GM19463 (cell line): ENCODE results near the gene STX16.

ENCODE experiments used
- ATAC-seq: cut with Tn5 transposase; IDR thresholded peaks from one replicate; pipeline ENCODE4 v1.9.1; 2021; ENCODE audit warnings: mild to moderate bottlenecking, moderate library complexity; ENCODE audit not compliant: unreplicated experiment

STX16 gene

DNA sequence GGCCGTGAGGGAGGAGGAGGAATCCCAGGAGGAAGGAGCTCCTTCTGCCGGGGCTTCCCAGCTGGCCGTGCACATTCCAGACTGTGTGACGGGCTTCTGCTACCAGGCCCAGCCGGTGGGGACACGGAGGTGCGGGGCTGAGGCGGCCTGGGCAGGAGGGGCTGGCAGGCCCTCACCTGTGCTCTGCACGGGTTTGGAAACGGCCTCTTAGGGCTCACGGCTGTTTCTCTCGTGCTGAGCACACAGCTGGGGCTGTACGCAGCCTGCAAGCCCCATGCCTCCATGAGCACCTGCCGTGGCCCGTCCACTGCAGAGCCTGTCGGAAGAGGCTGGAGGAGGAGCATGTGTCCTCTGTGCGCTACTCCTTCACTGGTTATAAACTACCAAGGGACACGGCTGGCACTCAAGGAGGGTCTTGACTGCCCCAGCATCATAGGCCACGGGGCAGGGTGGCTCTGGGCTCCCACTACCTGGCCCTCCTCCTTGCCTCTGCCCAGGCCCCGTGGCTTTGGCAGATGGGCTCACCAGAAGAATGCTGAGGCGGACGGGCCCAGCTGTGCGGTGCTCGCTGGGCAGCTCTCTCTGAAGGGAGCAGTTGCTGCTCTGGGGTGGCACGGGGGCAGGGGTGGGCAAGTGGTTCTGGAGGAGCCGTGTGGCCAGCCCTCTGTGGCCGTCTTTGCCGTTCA is 57.3 kb downstream of the STX16 start:
- ATAC-seq = no peak

DNA sequence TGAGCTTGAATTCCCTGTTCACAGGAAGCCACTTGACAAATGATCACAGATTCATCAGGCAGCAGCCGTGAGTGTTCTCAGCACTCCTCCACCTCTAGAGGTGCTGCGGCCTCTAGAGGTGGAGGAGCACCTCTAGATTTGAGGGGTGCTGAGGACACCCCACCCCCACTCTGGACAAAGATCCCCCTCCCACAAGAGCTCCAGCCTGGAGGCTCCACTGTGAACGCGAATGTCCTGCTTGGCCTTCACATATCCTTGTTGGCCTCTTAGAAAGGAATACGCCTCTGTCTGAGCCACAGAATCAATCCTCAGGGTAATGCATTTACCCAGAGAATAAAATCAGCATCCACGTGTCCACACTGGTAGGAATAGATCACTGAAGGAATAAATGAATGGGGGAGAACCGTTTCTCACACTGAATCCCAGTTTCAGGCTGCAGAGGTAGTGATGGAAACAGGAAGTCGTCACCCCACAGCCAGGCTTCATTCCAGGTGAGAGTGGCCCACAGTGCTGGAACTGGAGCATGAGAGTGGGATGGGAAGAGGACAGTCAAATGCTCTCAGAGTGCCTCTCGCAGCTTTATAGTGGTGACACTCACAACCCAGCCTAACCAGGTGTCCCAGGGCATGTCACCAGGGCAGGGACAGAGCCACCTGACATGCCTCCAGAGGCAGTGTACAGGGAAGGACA is 58.1 kb downstream of the STX16 start:
- ATAC-seq = no peak

DNA sequence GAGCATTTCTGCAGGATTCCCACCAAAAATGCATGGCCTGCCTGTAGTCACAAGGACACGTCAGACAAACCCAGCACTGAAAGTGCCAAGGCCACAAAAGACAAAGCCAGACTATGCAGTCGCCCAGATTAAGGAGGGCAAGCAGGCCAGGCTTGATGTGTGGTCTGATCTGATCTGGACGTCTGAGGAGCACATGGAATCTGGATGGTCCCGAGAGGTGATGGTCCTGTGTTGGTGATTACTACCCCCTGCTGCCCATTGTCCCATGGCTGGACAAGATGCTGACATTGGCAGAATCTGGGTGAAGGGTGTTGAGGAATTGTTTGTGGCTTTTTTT is 58.6 kb downstream of the STX16 start:
- ATAC-seq = no peak

DNA sequence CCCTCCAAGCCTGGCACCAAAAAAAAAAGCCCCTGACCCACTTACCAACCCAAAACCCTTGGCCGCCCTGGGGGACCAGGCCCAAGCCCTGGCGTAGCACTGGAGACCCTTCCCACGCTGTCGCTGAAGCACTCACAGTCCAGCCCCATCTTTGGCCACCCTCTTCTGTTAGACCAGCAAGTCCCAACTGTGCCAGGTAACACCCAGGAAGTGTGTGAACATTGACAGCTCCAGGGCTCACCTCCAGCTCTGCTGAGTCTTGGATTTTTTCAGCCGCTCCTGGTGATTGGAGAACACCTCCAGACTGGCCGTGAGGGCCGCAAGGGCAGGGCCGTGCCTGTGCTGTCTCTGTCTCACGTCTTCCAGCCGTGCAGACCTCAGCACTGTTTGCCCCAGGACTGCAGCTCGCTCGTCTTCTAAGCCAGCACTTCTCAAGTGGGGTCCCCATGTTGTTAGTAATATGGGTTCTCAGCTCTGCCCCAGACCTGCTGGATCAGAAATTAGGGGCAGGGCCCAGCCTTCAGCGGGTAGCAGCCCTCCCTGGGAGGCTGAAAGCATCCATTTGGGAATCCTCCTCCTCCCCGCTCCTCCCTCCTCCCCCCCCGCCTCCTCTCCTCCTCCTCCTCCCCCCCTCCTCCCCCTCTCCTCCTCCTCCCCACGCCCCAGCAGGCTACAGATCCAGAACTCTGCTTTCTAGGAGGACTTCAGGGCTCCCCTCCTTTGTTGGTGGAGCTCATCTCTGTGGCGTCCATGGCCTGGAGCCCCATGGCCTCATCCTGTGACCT is 59.6 kb downstream of the STX16 start:
- ATAC-seq = no peak

DNA sequence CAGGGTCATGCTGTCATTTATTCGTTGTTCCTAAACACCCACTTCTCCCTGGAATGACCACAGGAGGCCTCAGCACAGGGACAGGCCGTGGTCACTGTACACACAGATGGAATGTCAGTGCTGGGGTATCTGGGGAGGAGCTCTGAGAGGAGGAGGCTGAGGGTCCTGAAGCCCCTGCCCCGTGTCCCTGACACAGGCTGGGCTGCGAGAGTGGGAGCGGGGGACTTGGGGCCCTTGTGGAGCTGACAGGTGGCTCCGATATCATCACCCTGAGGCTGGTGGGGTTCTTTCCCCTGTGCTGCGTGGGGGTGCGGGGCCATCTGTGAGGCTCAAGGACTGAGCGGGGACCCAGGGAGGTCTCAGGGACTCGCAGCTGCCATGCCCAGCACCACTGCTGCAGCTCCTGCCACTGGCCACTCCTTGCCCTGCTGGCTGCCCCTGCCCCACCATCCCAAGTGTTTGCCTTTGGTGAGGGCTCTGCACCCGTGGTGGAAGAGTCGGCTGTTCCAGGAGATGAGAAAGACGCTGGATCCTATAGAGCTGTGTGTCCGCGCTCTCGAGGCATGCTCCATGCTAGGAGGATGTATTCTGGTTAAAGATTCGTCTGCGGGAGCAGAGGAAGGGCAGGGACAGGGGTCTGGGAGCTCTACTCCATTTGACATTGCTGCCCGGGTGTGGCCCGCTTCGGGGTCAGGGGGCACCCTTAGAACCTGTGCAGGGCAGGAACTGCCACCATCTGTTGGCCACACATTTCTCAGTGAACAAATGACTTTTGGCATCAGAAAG is 60.4 kb downstream of the STX16 start:
- no peak for ATAC-seq

DNA sequence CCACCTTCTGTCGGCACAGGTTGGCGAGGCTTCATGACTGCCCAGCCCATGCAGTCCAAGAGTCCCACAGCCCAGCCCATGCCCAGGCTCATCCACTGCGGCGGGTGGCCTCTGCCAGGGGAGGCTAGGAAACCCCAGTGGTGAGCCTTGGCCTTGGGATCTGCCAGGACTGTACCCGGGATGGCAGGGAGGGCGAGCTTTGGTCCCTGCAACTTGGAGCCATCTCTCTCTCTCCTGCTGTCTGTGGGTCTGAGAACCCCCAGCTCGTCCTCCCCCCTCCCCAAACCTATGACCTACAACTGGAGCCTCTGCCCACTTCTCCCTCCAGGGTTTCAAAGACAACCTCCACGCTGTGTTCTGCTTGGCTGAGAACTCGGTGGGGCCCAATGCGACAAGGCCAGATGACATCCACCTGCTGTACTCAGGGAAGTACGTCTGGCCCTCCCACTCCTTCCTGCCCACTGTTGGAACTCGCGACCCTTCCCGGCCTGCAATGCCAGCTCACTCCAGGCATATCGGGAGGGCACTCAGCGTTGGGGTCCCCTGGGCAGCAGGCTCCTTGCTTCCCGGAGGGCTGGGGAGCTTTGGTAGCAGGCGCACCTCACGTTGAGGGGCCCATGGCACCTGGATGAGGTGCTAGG is 61.2 kb downstream of the STX16 start:
- ATAC-seq = no peak

DNA sequence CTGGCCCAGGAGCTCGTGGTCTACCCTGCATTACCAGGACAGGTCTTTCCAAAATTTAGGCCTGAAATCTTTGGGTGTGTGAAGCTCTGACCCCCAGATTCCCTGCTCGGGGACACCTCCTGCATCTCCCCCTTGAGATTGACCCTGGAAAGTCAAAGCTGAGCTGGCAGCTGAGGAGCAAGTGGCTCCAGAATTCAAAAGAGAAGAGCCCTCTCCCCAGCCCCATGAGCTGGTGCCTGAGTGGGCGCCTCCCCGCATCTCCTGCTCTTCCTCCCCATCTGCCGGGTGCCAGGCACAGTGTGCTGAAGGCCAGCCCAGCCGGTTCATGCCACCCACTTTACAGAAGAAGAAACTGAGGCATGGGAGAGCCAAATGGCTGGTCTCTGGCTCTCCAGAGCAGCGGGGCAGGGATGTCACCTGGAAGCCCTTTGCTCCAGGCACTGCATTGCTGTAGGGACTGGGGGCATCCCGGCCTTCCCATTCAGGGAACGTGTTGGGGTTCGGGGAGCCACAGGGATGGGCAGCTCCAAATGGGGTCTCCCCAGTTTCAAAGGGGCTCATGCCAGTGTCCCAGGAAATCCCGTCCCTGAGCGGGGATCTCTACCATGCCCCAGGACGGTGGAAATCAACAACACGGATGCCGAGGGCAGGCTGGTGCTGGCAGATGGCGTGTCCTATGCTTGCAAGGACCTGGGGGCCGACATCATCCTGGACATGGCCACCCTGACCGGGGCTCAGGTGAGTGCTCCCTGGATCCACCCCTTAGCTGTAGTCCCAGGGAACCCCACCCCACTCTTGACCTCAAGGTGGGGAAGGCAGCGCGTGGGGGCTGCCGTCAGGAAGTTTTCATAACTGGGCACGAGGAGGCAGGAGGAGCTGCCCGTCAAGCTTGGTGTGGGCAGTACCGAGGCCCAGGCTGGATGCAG is 62.0 kb downstream of the STX16 start:
- ATAC-seq = no peak

DNA sequence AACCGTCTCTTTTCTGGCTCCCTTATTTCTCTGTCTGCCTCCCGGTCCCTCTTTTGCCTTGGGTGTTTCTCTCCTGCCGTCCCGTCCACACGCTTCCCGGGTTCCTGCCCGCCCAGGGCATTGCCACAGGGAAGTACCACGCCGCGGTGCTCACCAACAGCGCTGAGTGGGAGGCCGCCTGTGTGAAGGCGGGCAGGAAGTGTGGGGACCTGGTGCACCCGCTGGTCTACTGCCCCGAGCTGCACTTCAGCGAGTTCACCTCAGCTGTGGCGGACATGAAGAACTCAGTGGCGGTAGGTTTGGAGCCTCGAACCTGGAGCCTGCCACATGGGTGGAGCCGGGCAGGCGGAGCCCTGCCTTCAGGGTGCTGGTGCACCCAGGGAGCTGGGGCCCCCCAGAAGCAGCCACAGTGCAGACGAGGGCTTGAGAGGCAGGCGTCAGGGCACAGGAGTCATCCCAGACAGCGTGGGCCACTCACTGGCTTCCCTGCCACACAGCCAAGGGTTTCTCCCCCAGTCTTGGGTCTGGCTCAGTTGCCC is 62.8 kb downstream of the STX16 start:
- no peak for ATAC-seq

DNA sequence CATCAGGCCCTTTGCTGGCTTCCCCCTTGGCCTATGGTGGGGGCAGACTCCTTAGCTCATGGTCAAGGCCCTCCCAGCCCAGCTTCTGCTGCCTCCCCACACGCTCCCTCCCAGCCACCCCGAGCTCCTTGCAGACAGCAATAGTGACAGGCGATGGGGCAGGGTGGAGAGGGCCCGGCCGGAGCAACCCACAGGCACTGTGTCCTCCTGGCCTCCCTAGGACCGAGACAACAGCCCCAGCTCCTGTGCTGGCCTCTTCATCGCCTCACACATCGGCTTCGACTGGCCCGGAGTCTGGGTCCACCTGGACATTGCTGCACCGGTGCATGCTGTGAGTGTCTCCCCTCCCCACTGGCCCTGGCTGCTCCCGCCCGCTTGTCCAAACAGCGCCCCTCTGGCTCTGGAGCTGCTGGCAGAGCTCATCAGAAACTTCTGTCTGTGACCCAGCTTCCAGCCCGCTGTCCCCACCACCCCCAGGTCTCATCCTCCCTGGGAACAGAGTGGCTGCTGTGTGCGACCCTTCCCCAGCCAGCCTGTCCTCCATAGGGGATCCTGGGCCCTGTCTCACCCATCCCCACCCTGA is 63.3 kb downstream of the STX16 start:
- ATAC-seq = no peak

DNA sequence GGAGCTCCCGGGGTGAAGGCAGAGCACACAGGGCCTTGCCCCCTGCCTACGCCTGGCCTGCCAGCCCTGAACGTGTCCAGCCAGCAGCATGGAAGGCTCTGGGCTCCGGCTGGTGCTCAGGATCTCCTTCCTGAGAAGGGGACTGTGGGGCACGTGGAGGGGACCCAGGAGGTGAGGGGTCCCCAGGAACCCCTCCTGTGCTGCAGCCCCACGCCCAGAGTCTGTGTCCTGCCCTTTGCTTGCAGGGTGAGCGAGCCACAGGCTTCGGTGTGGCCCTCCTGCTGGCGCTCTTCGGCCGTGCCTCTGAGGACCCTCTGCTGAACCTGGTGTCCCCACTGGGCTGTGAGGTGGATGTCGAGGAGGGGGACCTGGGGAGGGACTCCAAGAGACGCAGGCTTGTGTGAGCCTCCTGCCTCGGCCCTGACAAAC is 63.9 kb downstream of the STX16 start:
- ATAC-seq = no peak

DNA sequence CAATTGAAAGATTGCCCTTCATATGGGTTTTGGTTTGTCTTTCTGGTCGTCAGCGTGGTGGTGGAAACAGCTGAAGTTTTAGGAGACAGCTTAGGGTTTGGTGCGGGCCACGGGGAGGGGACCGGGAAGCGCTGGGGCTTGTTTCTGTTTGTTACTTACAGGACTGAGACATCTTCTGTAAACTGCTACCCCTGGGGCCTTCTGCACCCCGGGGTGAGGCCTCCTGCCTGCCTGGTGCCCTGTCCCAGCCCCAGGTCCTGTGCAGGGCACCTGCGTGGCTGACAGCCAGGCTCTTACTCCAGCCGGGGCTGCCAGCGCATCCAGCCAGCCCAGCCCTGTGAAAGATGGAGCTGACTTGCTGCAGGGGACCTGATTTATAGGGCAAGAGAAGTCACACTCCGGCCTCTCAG is 64.3 kb downstream of the STX16 start:
- ATAC-seq = no peak

DNA sequence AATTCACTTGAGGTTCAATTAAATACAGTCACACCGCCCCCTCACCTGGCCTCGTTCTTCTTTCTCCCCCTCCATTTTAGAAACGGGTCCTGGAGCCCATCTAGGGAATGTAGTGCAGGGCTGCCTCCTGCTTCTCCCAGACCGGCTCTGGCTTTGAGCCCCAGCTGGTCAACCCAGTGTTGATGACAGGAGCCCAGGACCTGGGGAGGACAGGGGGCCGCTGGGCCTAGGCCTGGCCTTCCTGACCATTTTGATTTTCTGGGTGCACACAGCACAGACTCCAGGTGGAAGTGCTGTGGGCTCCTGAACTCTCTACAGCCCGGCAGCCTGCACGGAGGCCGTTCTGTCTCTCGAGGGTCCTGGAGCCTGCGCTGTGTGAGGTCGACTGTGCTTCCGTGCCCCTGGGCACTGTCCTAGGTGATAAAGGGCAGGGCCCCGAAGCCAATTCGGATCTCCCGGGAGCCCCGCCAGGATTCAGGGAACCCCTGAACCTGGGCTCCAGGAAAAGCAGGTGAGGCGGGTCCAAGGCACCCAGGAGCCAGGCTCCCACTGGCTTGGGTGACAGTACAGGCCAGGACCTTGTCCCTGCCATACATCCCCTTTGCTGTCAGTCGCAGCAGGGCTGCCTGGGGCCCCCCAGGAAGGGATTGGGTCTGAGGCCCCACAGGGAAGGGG is 64.9 kb downstream of the STX16 start:
- no peak for ATAC-seq

DNA sequence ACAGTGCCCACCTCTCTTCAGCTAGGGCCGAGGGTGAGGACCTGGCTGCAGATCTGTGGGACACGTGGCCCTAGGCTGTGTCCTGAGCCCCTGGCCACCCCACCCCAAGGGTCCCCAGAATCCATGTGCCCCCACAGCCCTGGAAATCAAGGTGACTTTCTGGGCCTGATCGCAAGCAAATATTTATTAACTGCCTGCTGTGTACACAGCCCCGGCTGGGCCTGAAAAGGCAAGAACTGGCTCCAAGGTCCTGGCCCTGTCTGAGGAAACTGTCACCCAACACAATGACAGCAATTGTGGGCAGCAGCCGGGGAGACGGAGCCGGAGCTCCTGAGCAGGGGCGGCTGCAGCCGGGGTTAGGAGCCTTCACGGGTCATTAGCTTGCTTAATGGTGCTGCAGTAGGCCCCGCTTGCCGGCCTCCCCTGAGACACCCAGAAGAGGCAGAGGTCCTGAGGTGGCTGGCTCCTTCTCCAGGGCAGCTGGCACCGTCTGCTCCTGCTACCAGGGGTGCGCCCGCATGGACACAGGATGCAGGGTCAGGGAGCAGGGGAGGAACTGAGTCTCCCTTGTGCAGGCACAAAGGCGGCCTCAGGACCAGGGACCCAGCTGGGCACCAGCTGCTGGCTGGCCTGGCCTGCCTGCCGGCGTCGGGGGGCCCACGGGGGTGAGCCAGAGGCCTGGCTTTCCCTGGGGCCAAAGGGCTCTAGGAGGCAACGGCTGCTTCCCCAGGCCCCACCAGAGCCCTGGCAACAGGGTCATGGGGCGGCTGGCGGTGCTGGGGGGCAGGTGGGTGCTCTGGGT is 65.6 kb downstream of the STX16 start:
- ATAC-seq = no peak

DNA sequence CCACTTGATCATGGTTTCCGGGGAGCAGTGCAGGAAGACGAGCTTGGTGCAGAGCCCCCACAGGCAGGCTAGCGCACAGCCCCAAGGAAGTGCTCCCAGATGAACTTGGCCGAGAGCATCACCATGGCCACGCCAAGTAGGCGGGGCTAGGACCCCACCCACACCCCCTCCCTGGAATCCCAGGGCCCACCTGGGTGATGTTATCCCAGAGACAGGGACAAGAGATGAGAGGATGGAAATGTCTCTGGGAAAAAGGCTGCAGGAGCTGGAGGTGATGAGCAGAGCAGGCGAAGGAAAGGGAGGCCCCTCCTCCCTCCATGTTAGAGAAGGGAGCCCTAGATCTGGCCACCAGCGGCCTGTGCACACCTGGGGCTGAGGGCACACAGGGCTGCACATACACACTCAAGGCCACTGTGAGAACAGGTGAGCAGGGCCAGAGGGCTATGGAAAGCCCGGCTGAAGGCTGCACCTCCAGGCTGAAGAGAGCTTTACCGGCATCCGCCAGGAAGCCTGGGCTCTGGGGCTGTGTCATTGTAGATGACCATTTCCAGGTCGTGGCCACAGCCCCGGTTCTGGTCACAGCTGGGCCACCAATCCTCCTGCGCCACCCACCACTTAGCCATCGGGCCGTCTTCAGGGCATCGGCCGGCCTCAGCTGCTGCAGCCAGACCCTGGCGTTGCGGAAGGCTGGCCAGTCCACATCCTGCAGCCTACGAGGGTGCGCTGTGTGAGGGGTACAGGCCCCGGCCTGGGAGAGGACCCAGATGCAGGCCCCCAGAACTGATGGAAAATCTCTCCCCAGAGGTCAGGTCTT is 66.4 kb downstream of the STX16 start:
- no peak for ATAC-seq

DNA sequence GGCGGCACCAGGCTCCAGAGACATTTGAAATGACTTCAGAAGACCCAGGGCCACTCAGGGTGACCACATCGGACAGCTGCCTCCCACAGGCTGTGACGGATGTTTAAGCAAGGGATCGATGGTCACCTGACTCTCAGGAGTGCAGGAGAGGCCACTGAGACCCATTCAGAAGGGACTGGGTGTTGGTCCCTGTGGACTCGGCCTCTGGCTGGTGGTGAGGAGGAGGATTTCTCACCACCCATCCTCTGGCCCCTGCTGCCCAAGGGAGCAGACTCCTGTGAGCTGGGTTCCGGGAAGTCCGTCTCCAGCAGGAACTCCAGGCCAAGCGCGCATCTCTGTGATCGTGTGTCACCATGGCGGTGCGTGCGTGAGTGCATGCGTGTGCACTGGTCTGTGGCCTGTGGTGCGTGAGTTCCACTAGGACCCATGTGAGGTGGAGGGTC is 67.1 kb downstream of the STX16 start:
- no peak for ATAC-seq

DNA sequence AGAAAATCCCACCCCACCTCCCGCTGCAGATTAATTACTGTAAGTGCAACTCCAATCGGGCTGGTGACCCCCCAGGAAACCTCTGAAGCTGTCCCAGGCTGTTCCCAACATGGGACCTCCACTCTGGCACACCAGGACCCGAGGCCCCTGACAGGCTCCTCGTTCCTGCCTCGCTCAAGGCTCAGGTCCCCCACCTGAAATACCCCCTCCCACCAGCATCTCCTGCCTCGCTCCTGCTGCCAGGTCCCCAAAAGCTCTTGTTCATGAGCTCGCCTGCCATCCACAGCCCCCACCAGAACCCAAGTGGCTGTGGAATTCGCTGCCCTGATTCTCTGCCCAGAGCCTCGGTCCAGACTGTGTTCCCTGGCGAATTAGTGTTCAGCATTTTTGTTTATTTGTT is 67.6 kb downstream of the STX16 start:
- ATAC-seq = no peak

DNA sequence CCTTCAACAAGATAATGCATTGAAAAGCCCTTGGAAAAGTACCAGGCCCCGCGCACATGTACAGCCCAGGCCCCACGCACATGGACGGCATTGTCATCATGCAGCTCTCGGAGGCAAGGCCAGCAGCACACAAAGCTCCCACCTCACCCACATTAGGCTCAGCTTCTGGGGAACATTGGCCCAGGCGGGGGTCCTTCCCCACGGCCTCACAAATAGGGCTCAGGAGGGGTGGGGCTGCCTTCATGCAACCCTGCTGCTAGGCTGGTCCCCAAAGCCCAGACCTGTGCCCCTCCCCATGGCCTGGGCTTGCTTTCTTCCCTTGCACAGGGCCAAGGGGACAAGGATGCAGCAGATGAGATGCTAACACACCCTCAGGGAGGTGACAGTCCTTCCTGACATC is 68.2 kb downstream of the STX16 start:
- ATAC-seq = no peak
